Measurements from ENCODE around the gene PDZD2. TPM values are rescaled to one million over a fixed set of nuclear protein-coding genes. Genes with fewer than 3 reads are reported as not detected.

PDZD2 gene
- total and polyA plus RNA-seq, 2 donors (not counting 3 experiments of a cell fraction or from before 2014, with no cell fraction given): 0.66 to 6.9 TPM

DNA sequence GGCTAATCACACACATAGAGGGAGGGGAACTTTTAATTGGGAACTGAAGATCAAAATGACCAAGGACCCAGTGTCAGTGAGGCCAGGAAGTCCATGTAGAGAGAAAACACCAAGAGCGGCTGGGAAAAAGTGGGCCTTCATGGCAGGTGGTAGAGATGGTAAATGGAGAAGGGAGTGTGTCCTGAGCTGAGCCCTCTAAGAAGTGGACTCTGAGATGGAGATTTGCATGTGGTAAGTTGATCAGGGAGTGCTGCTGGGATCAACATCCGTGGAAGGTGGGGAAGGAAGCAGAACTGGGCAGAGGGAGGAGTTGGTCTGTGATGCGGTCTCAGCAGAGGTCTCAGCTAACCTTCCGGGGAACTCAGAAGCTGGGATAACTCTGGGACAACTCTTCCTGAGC is 18.9 kb upstream of the PDZD2 start:
- FAIRE-seq: no peak
- H3K79me2 ChIP-seq (ENCODE audit: control insufficient read depth, insufficient read depth, low read length): no peaks in the 10 kb centered on the region
- H3K4me2 ChIP-seq (ENCODE audit: insufficient read depth, low read length): no peak overlapping the region
- H3K4me1 ChIP-seq (ENCODE audit: control insufficient read depth, extremely low read depth, insufficient read depth, low read length): no peaks in the 10 kb centered on the region
- no peak overlapping the region for H2AFZ ChIP-seq (ENCODE audit: low read depth, low read length)
- ChIA-PET CTCF (interaction anchor here (1.0 kb wide), 1 partner anchor 189 kb away, joined by 3 read pairs; no protein-coding TSS in a partner anchor), POLR2A (no interaction called here)
- no peaks in the 10 kb centered on the region for H3K36me3 ChIP-seq (ENCODE audit: control insufficient read depth in 2 of 2, extremely low read depth in 1 of 2, insufficient read depth in 2 of 2, low read length in 2 of 2)
- H3K9ac ChIP-seq (replicated peaks; ENCODE audit: extremely low read depth, insufficient read depth, low read length): no peak overlapping the region
- BruUV-seq (replicated peaks): no TSS peak
- H4K20me1 ChIP-seq (replicated peaks; ENCODE audit: control insufficient read depth, extremely low read depth, insufficient read depth, low read length): no peaks in the 10 kb centered on the region
- no peaks in the 10 kb centered on the region for H3K9me3 ChIP-seq (replicated peaks; ENCODE audit: control insufficient read depth, insufficient read depth, low read length)
- peaks cover 0 to 4% of the 10 kb centered on the region in 2 experiments for H3K27me3 ChIP-seq (ENCODE audit: control insufficient read depth in 2 of 2, insufficient read depth in 2 of 2, low read length in 2 of 2)
- no peak overlapping the region for H3K27ac ChIP-seq (ENCODE audit: insufficient read depth, low read depth, low read length)
- DNase-seq (ENCODE audit: low read depth, low spot score): no peak
- dilution Hi-C loops (cut with MboI; ENCODE audit: extremely low pct_ligation_motif_present, low sequenced_read_pairs): no loop called here
- no peaks in the 10 kb centered on the region for H3K9me1 ChIP-seq (replicated peaks; ENCODE audit: control insufficient read depth, extremely low read depth, insufficient read depth, low read length)
- no peak overlapping the region for H3K4me3 ChIP-seq (replicated peaks in 1 of 3; ENCODE audit: insufficient read depth in 1 of 3, low read depth in 1 of 3, low read length in 3 of 3)
- intact Hi-C loops (cut with micrococcal nuclease): no loop called here
- TF ChIP-seq FOS (IDR thresholded peaks at IDR 0.05; ENCODE audit: borderline replicate concordance, insufficient read depth, low read length) (no peak), MAX (IDR thresholded peaks at IDR 0.05; ENCODE audit: insufficient read depth, insufficient read length) (no peak), MYC (IDR thresholded peaks at IDR 0.05; ENCODE audit: low read depth, low read length) (no peak), GATA2 (IDR thresholded peaks at IDR 0.05; ENCODE audit: insufficient read depth, insufficient read length, low read depth, low read length) (no peak), POLR2AphosphoS5 (IDR thresholded peaks at IDR 0.05; ENCODE audit: insufficient read depth, low read depth, low read length) (no peak), POLR2A (IDR thresholded peaks at IDR 0.05; ENCODE audit: low read depth, low read length) (no peak)
- TF ChIP-seq, protein P1, sequence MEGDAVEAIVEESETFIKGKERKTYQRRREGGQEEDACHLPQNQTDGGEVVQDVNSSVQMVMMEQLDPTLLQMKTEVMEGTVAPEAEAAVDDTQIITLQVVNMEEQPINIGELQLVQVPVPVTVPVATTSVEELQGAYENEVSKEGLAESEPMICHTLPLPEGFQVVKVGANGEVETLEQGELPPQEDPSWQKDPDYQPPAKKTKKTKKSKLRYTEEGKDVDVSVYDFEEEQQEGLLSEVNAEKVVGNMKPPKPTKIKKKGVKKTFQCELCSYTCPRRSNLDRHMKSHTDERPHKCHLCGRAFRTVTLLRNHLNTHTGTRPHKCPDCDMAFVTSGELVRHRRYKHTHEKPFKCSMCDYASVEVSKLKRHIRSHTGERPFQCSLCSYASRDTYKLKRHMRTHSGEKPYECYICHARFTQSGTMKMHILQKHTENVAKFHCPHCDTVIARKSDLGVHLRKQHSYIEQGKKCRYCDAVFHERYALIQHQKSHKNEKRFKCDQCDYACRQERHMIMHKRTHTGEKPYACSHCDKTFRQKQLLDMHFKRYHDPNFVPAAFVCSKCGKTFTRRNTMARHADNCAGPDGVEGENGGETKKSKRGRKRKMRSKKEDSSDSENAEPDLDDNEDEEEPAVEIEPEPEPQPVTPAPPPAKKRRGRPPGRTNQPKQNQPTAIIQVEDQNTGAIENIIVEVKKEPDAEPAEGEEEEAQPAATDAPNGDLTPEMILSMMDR (IDR thresholded peaks at IDR 0.05; ENCODE audit: extremely low read depth in 1 of 2, insufficient read depth in 1 of 2, low read depth in 1 of 2, low read length in 2 of 2): no peak

All from endothelial cell of umbilical vein (primary cell).